Heart left ventricle (tissue), 13 donors: ENCODE results near the gene GSK3A.

Source experiments
- CTCF ChIP-seq, 12 donors: fragments of 200-600 bp; sonication (generic) in 4 of 12; IDR thresholded peaks; one replicate each; pipeline versions ENCODE4 v1.5.0 to v1.8.0; 2018 to 2022; ENCODE audit warnings: antibody characterized with exemption in 12 of 12, mild to moderate bottlenecking in 5 of 12
- POLR2A ChIP-seq, 2 donors: fragments of 450-650 bp; IDR thresholded peaks; one replicate each; pipeline ENCODE4 v1.6.1; 2017; ENCODE audit warnings: antibody characterized with exemption in 2 of 2, mild to moderate bottlenecking in 2 of 2, moderate library complexity in 2 of 2
- donor health status: ischemic (EF 13 %, LVEDD 7.1; RV severe dilation, severe dysfunction).
- donor health status: DM: no; HTN: yes; CAD: no.
- donor health status: DM: no; HTN: no; CAD: no.
- donor health status: ischemic (EF 25% LVEDD 6.9; RV normal size, moderate dysfunction).
- donor health status: ischemic (EF 25% LVEDD 5.7; RV mildly dilated, moderate dysfunction).
- donor health status: ischemic (EF 35%, LVEDD 5.7; RV mildly dilated, moderate dysfunction).
- donor health status: nonischemic (EF 11% LVEDD 7.7; RV severe dilation, severe dysfunction).
- donor health status: DM: yes; HTN: yes; CAD: no.
- donor health status: PGD.
- donor health status: ischemic (EF 29% LVEDD 5.4; RV normal size, mild dysfunction).
- donor health status: nonischemic (EF 23%, LVEDD 6.1; RV moderate dilation, normal function).

- TF ChIP-seq CTCF (IDR thresholded peaks at IDR 0.05) = no peak
- TF ChIP-seq POLR2A (IDR thresholded peaks at IDR 0.05) = no peak
Observed at GRCh38 chr19:42272989-42273406, 30.6 kb upstream of the GSK3A start.
